OCI-LY3 (cell line): ENCODE data around the gene WHRN.

ENCODE experiments used
- H2AFZ ChIP-seq: fragments of 200-600, 300-600 bp; shearing (Covaris generic); 2 replicates; pipeline ENCODE4 v1.6.0; 2014; ENCODE audit warnings: antibody characterized with exemption, low read depth, low read length
- H3K27ac ChIP-seq: fragments of 200-600, 300-600 bp; sonication (generic); 2 replicates; pipeline ENCODE4 v1.5.1; 2014; ENCODE audit warnings: mild to moderate bottlenecking, low read length, moderate library complexity, mixed read lengths
- H3K27me3 ChIP-seq: fragments of 200-600, 300-600 bp; sonication (generic); 2 replicates; pipeline ENCODE4 v1.6.1; 2014; ENCODE audit warnings: low read depth, low read length, mixed read lengths
- H3K36me3 ChIP-seq: fragments of 200-600, 300-600 bp; sonication (generic); replicated peaks from 2 replicates; pipeline ENCODE3; 2014; ENCODE audit warnings: low read depth, low read length, mixed read lengths
- H3K4me1 ChIP-seq: fragments of 300-600, 200-600 bp; sonication (generic); 2 replicates; pipeline ENCODE4 v1.6.1; 2014; ENCODE audit warnings: low read length, mixed read lengths
- H3K4me2 ChIP-seq: fragments of 200-600, 300-600 bp; sonication (generic); 2 replicates; pipeline ENCODE4 v1.6.1; 2014; ENCODE audit warnings: low read length, mixed read lengths
- H3K4me3 ChIP-seq: fragments of 300-600, 200-600 bp; sonication (generic); 2 replicates; pipeline ENCODE4 v1.5.1; 2014; ENCODE audit warnings: antibody characterized with exemption, mild to moderate bottlenecking, low read length, moderate library complexity
- H3K79me2 ChIP-seq: fragments of 300-600, 200-600 bp; shearing (Covaris generic); 2 replicates; pipeline ENCODE4 v1.6.1; 2014; ENCODE audit warnings: mild to moderate bottlenecking, low read length, mixed read lengths
- H3K9ac ChIP-seq: fragments of 300-600, 200-600 bp; shearing (Covaris generic); 2 replicates; pipeline ENCODE4 v1.6.0; 2014; ENCODE audit warnings: mild to moderate bottlenecking, low read length, moderate library complexity
- H3K9me3 ChIP-seq: fragments of 200-600, 300-600 bp; shearing (Covaris generic); 2 replicates; pipeline ENCODE4 v1.6.1; 2014; ENCODE audit warnings: low read length, mixed read lengths; ENCODE audit not compliant: insufficient read depth
- H4K20me1 ChIP-seq: fragments of 200-600, 300-600 bp; sonication (generic); 2 replicates; pipeline ENCODE4 v1.6.1; 2016; ENCODE audit warnings: low read length, mixed read lengths; ENCODE audit not compliant: insufficient read depth
- EZH2phosphoT487 ChIP-seq: fragments of 200-600 bp; shearing (Covaris generic); IDR thresholded peaks from 2 replicates; pipeline ENCODE4 v1.6.1; 2018; ENCODE audit warnings: antibody characterized with exemption, mixed run types, low read depth
- TF ChIP-seq, protein P1 (sequence below): fragments of 200-600, 300-600 bp; sonication (generic); IDR thresholded peaks from 2 replicates; pipeline ENCODE4 v1.5.1; 2014; ENCODE audit warnings: antibody characterized with exemption, low read length, low read depth

WHRN gene

DNA sequence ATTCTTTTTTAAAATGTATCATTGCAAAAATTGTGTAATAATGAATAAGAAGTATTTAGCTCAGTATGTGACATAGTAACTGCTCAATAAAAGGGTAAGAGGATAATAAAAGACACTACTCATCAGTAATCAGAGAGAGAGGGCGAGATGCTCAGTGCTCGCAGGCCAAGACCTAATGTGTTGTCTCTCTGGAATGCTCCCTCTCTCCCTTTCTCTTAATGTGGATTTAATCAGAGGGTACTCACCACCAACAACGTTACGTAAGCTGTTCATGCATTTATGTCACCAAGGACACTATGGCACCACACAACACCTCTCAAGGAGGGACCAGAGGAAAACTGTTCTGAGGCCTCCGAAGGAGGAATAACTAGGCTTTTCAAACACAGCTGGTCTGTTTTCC lies 42.5 kb downstream of the WHRN start:
- Histone ChIP-seq H3K4me2 (no peak overlapping the region), H3K36me3 (peaks cover 11% of the 10 kb centered on the region), H3K9me3 (no peaks in the 10 kb centered on the region), H4K20me1 (no peaks in the 10 kb centered on the region), H3K79me2 (no peaks in the 10 kb centered on the region), H3K4me1 (peaks cover 11% of the 10 kb centered on the region), H3K27ac (no peak overlapping the region), H3K4me3 (no peak overlapping the region), H3K27me3 (no peaks in the 10 kb centered on the region), H3K9ac (no peak overlapping the region), H2AFZ (no peak overlapping the region)
- TF ChIP-seq, protein P1, sequence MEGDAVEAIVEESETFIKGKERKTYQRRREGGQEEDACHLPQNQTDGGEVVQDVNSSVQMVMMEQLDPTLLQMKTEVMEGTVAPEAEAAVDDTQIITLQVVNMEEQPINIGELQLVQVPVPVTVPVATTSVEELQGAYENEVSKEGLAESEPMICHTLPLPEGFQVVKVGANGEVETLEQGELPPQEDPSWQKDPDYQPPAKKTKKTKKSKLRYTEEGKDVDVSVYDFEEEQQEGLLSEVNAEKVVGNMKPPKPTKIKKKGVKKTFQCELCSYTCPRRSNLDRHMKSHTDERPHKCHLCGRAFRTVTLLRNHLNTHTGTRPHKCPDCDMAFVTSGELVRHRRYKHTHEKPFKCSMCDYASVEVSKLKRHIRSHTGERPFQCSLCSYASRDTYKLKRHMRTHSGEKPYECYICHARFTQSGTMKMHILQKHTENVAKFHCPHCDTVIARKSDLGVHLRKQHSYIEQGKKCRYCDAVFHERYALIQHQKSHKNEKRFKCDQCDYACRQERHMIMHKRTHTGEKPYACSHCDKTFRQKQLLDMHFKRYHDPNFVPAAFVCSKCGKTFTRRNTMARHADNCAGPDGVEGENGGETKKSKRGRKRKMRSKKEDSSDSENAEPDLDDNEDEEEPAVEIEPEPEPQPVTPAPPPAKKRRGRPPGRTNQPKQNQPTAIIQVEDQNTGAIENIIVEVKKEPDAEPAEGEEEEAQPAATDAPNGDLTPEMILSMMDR = no peak
- no peak for TF ChIP-seq EZH2phosphoT487

DNA sequence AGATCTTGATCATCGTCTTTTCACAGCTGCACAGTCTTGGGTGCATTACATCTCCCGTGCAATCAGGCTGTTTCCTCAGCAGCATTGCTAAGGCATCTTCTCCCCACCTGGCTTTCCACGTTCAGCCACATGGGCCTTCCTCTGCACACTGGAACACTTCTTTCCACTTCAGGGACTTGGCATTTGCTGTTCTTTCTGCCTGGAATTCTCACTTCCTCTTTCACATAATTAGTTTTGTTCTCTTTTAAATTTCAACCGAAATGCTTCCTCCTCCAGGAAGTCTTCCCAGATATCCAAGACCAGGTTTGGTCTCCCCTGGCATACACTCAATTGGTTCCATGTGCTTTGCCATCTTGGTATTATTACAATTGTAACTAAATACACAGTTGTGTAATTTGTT lies 43.8 kb downstream of the WHRN start:
- peaks cover 11% of the 10 kb centered on the region for H3K4me1 ChIP-seq
- H4K20me1 ChIP-seq = no peaks in the 10 kb centered on the region
- H3K9ac ChIP-seq = no peak overlapping the region
- H3K27me3 ChIP-seq = no peaks in the 10 kb centered on the region
- H3K4me2 ChIP-seq = peak overlapping the region; percentile 14; the same call in 1 of the 2 replicates
- H3K36me3 ChIP-seq = peaks cover 11% of the 10 kb centered on the region
- no peaks in the 10 kb centered on the region for H3K79me2 ChIP-seq
- no peaks in the 10 kb centered on the region for H3K9me3 ChIP-seq
- TF ChIP-seq EZH2phosphoT487 = no peak
- TF ChIP-seq, protein P1 = no peak
- no peak overlapping the region for H2AFZ ChIP-seq
- no peak overlapping the region for H3K27ac ChIP-seq
- no peak overlapping the region for H3K4me3 ChIP-seq

DNA sequence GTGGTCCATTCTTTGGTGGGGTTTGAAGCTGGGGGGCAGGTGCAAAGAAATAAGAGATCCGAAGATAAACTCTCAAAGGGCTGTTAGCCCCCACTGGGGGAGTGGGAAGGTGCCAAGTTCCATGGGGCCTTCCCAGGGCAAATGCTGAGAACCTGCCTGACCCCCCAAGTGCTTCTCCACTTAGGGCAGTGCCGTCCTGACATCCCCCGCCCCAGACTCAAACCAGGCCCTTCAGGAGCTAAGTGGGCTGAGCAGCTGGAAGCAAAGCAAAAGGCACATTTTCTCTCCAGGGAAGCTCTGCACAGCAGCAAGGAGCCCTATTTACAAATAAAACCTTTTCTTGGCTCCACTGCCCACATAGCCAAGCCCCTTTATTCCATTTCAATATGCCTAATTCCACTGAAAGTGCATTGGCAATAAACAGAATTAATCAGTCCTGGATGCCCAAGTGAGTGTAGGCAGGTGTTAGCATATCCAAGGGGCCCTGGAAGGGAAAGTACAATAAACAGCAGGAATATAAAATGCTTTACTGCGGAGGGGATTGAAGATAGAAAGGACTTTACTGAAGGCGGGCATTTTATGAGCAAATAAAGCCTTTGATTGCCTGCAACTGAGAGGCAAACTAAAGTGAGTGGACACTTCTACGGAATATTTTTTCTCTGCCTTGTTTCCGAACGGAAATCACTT lies 44.6 kb downstream of the WHRN start:
- Histone ChIP-seq H3K9me3 (no peaks in the 10 kb centered on the region), H3K79me2 (no peaks in the 10 kb centered on the region), H3K4me1 (peaks cover 11% of the 10 kb centered on the region), H3K4me2 (no peak overlapping the region), H4K20me1 (no peaks in the 10 kb centered on the region), H3K9ac (no peak overlapping the region), H3K36me3 (peaks cover 9% of the 10 kb centered on the region), H3K27me3 (no peaks in the 10 kb centered on the region), H3K27ac (no peak overlapping the region), H3K4me3 (no peak overlapping the region), H2AFZ (no peak overlapping the region)
- TF ChIP-seq, protein P1 = no peak
- TF ChIP-seq EZH2phosphoT487 = no peak

DNA sequence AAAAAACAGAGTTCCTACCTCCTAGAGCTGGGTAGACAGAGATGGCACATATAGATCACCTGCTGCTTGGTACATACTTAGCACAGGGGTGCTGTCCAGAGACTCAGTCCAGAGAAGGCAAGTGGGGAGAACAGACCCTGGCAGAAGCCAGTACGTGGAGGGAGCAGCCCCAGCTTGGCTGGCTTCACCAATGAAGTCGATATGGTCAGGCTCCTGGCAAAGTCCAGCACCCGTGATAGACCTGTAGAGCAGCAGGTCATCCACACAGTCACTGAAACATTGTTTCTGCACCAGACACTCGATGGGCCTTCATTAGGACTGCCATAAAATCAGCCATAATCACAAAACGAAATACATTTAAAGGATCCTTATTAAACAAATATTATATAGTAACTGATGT lies 45.8 kb downstream of the WHRN start:
- no peak overlapping the region for H3K27ac ChIP-seq
- no peaks in the 10 kb centered on the region for H3K27me3 ChIP-seq
- peaks cover 6% of the 10 kb centered on the region for H3K36me3 ChIP-seq
- peaks cover 11% of the 10 kb centered on the region for H3K4me1 ChIP-seq
- H3K4me2 ChIP-seq = no peak overlapping the region
- H3K4me3 ChIP-seq = no peak overlapping the region
- no peaks in the 10 kb centered on the region for H4K20me1 ChIP-seq
- H3K9me3 ChIP-seq = no peaks in the 10 kb centered on the region
- no peak overlapping the region for H3K9ac ChIP-seq
- no peaks in the 10 kb centered on the region for H3K79me2 ChIP-seq
- no peak overlapping the region for H2AFZ ChIP-seq
- TF ChIP-seq, protein P1 = no peak
- TF ChIP-seq EZH2phosphoT487 = no peak
